ENCODE data around the gene SEC14L5. TPM values are rescaled to one million over a fixed set of nuclear protein-coding genes. Genes with fewer than 3 reads are reported as not detected.
A peak's percentile ranks its signal among the peaks of the same experiment; 100 is the strongest.
"Not testable (repeated sequence)": the region's sequence is repeated elsewhere in the genome, so short reads cannot be mapped to it uniquely, and the experiment has no call there.

Gene SEC14L5
- polyA plus RNA-seq, 4 donors = 0.16 to 0.35 (median 0.27) TPM; not detected in 1

DNA sequence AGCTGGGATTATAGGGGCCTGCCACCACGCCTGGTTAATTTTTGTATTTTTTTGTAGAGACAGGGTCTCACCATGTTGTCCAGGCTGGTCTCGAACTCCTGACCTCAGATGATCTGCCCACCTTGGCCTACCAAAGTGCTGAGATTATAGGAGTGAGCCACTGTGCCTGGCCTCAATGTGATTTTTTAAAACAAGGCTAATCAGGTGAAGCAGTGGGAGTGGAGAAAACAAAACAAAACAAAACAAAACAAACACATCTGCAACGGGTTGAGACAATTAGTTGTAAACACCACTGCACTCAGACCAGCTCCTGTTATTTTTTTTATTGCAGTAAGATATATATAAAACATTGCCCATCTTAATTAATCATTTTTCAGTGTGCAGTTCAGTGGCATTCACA is 6.5 kb upstream of the SEC14L5 start:
- not testable (repeated sequence) for H3K4me3 ChIP-seq (ENCODE audit: low read depth in 1 of 3, low read length in 3 of 3); DNase-seq; H3K27me3 ChIP-seq (ENCODE audit: control insufficient read depth in 3 of 3, insufficient read depth in 3 of 3, low read length in 3 of 3); H3K27ac ChIP-seq (ENCODE audit: low read depth in 1 of 3, low read length in 2 of 3); H3K36me3 ChIP-seq (ENCODE audit: control insufficient read depth in 3 of 3, insufficient read depth in 2 of 3, low read depth in 1 of 3, low read length in 3 of 3); H3K9me3 ChIP-seq (ENCODE audit: control insufficient read depth in 2 of 2, insufficient read depth in 1 of 2, low read depth in 1 of 2, low read length in 1 of 2); FAIRE-seq
- whole genome bisulfite sequencing, 3 donors = 63 to 64% (median 64%) methylated on average over 3 of the region's 3 CpGs
- peaks cover 0 to 15% (median 0%) of the 10 kb centered on the region in 3 donors for H3K4me1 ChIP-seq (ENCODE audit: control insufficient read depth in 3 of 3, insufficient read depth in 2 of 3, low read depth in 1 of 3, low read length in 2 of 3)

DNA sequence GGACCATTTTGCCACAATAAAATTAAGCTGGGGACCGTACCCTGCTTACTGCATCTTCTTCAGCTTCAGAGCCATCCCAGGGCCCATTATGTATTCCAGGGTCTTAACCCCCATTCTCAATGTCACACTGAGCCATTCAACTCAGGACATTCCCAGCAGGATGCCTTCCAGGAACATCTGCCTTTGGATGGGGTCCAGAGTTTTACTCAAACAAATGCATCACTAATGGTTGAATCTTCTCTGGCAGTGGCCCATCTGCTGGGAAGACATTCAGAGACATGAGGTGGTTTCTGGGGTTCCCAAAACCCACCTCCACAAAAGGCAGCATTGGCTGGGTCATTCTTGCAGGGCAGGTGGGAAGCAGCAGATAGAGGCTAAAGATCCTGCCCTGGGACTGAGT is 3.4 kb upstream of the SEC14L5 start:
- Histone ChIP-seq H3K4me3 (ENCODE audit: low read depth in 1 of 3, low read length in 3 of 3) (no peak overlapping the region), H3K27me3 (ENCODE audit: control insufficient read depth in 3 of 3, insufficient read depth in 3 of 3, low read length in 3 of 3) (no peaks in the 10 kb centered on the region), H3K36me3 (ENCODE audit: control insufficient read depth in 3 of 3, insufficient read depth in 2 of 3, low read depth in 1 of 3, low read length in 3 of 3) (no peaks in the 10 kb centered on the region), H3K27ac (ENCODE audit: low read depth in 1 of 3, low read length in 2 of 3) (no peak overlapping the region), H3K4me1 (ENCODE audit: control insufficient read depth in 3 of 3, insufficient read depth in 2 of 3, low read depth in 1 of 3, low read length in 2 of 3) (peaks cover 0 to 12% (median 0%) of the 10 kb centered on the region in 3 donors), H3K9me3 (ENCODE audit: control insufficient read depth in 2 of 2, insufficient read depth in 1 of 2, low read depth in 1 of 2, low read length in 1 of 2) (no peaks in the 10 kb centered on the region)
- DNase-seq = no peak
- 88 to 94% (median 91%) methylated on average over 1 of the region's 1 CpG for WGBS, 3 donors
- no peak for FAIRE-seq

DNA sequence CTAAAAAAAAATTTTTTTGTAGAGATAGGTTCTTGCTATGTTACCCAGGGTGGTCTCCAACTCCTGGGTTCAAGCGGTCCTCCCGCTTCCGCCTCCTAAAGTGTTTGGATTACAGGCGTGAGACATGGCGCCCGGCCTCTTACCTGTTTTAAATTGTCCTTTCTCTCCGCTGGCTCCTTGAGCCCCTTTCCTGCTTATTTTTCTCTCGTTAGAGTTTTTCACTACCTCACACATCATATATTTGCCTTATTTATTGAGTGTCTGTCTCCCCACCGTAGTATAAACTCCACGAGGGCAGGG is 760 bp upstream of the SEC14L5 start:
- 5 to 14% (median 11%) methylated on average over 10 of the region's 10 CpGs for WGBS, 3 donors
- no peak for FAIRE-seq
- no peaks in the 10 kb centered on the region for H3K27me3 ChIP-seq (ENCODE audit: control insufficient read depth in 3 of 3, insufficient read depth in 3 of 3, low read length in 3 of 3)
- no peaks in the 10 kb centered on the region for H3K36me3 ChIP-seq (ENCODE audit: control insufficient read depth in 3 of 3, insufficient read depth in 2 of 3, low read depth in 1 of 3, low read length in 3 of 3)
- peak overlapping the region in 2 of 3 donors; percentile 35 to 36 for H3K4me3 ChIP-seq (ENCODE audit: low read depth in 1 of 3, low read length in 3 of 3)
- H3K27ac ChIP-seq (ENCODE audit: low read depth in 1 of 3, low read length in 2 of 3) = peak overlapping the region; percentile 43 to 77 (median 74)
- DNase-seq = no peak
- no peaks in the 10 kb centered on the region for H3K9me3 ChIP-seq (ENCODE audit: control insufficient read depth in 2 of 2, insufficient read depth in 1 of 2, low read depth in 1 of 2, low read length in 1 of 2)
- peaks cover 0 to 12% (median 0%) of the 10 kb centered on the region in 3 donors for H3K4me1 ChIP-seq (ENCODE audit: control insufficient read depth in 3 of 3, insufficient read depth in 2 of 3, low read depth in 1 of 3, low read length in 2 of 3)

DNA sequence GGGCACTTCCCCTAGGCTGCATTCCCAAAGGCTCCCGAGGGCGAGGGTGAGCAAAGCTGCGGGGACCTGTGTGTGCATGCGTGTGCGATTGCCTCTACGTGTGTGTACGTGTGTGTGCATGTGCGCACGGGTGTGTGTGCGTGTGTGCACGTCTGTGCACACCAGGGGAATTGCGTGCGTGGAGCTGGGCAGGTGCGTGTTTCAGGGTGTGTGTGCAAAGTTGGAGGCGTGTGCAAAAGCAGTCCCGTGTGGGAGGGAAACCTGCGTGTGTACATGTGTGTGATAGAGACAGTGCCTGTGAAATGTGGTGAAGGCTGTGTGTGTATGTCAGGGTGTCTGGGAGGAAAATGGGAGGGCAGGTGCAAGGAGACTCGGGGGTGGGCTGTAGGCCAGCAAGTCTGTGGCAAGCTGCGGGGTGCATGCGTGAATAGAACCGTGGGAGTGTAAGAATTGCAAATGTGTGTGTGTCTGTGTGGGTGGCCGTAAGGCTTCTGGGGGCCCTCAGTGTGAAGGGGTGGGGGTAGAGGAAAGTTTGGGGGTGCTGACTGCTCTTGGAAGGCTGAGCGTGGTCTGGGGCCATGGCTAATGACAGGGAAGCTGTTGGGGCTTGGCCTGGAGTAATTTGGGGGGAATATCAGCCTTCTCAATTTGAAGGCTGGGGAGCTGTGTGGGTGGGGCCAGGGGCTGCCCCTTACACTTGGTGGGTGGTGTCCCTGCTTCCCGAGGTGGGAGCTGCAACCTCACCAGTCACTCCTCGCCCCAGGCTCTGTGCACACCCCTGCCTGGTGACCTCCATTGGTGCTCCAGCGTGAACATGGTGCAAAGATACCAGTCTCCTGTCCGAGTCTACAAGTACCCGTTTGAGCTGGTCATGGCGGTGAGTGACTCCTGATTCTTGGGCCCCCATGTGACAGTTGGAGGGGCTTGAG is 644 bp downstream of the SEC14L5 start:
- Histone ChIP-seq H3K4me3 (ENCODE audit: low read depth in 1 of 3, low read length in 3 of 3) (peak overlapping the region in 2 of 3 donors; percentile 30 to 35), H3K9me3 (ENCODE audit: control insufficient read depth in 2 of 2, insufficient read depth in 1 of 2, low read depth in 1 of 2, low read length in 1 of 2) (no peaks in the 10 kb centered on the region), H3K27ac (ENCODE audit: low read depth in 1 of 3, low read length in 2 of 3) (peak overlapping the region in 1 of 3 donors; percentile 53), H3K27me3 (ENCODE audit: control insufficient read depth in 3 of 3, insufficient read depth in 3 of 3, low read length in 3 of 3) (no peaks in the 10 kb centered on the region), H3K4me1 (ENCODE audit: control insufficient read depth in 3 of 3, insufficient read depth in 2 of 3, low read depth in 1 of 3, low read length in 2 of 3) (peaks cover 0 to 12% (median 0%) of the 10 kb centered on the region in 3 donors), H3K36me3 (ENCODE audit: control insufficient read depth in 3 of 3, insufficient read depth in 2 of 3, low read depth in 1 of 3, low read length in 3 of 3) (no peaks in the 10 kb centered on the region)
- FAIRE-seq (no peak), DNase-seq (no peak)
- WGBS, 3 donors = 34 to 41% (median 36%) methylated on average over 29 of the region's 29 CpGs

DNA sequence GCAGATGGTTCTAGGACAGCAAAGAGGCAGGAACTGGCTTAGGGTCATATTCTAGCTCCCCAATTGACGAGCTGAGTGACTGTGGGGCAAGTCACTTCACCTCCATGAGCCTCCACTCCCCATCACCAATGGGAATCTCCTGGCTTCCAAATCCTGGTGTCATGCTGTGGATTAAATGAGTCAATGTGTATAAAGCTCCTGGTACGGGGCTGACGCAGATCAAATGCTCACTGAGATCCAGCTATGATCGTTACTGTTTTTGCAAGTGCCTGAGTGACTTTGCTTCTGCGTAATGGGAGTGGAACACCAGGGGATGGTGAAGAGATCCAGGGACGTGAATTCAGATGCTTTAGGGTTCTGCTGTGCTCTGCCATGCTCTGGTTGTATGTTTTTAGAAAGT is 2.4 kb downstream of the SEC14L5 start:
- H3K4me1 ChIP-seq (ENCODE audit: control insufficient read depth in 3 of 3, insufficient read depth in 2 of 3, low read depth in 1 of 3, low read length in 2 of 3) = peaks cover 0 to 12% (median 0%) of the 10 kb centered on the region in 3 donors
- no peak for DNase-seq
- no peaks in the 10 kb centered on the region for H3K36me3 ChIP-seq (ENCODE audit: control insufficient read depth in 3 of 3, insufficient read depth in 2 of 3, low read depth in 1 of 3, low read length in 3 of 3)
- no peak overlapping the region for H3K27ac ChIP-seq (ENCODE audit: low read depth in 1 of 3, low read length in 2 of 3)
- H3K27me3 ChIP-seq (ENCODE audit: control insufficient read depth in 3 of 3, insufficient read depth in 3 of 3, low read length in 3 of 3) = no peaks in the 10 kb centered on the region
- H3K4me3 ChIP-seq (ENCODE audit: low read depth in 1 of 3, low read length in 3 of 3) = no peak overlapping the region
- no peak for FAIRE-seq
- WGBS, 3 donors = 71 to 77% (median 74%) methylated on average over 6 of the region's 6 CpGs
- H3K9me3 ChIP-seq (ENCODE audit: control insufficient read depth in 2 of 2, insufficient read depth in 1 of 2, low read depth in 1 of 2, low read length in 1 of 2) = no peaks in the 10 kb centered on the region

DNA sequence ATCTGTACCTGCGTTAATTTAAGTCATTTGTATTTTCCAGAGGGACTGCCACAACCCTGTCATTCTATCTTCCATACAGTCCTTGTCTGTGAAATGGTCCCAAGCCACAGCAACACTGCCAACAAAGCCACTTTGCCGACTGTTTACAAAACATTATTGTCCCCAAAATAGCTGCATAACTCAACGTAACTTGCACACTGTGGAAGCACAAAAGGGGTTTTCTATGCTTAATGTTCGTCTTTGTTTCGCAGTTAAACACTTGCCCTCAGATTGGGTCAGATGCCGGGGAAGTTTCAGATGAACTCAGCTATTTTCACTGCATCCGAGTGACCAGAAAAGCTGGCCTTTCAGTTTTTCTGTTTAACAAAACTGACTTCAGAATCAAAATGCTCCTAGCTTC is 4.6 kb downstream of the SEC14L5 start:
- H3K9me3 ChIP-seq (ENCODE audit: control insufficient read depth in 2 of 2, insufficient read depth in 1 of 2, low read depth in 1 of 2, low read length in 1 of 2) = no peaks in the 10 kb centered on the region
- no peak overlapping the region for H3K4me3 ChIP-seq (ENCODE audit: low read depth in 1 of 3, low read length in 3 of 3)
- WGBS, 3 donors = 47 to 69% (median 61%) methylated on average over 7 of the region's 7 CpGs
- no peak overlapping the region for H3K27ac ChIP-seq (ENCODE audit: low read depth in 1 of 3, low read length in 2 of 3)
- peaks cover 0 to 5% (median 0%) of the 10 kb centered on the region in 3 donors for H3K4me1 ChIP-seq (ENCODE audit: control insufficient read depth in 3 of 3, insufficient read depth in 2 of 3, low read depth in 1 of 3, low read length in 2 of 3)
- H3K36me3 ChIP-seq (ENCODE audit: control insufficient read depth in 3 of 3, insufficient read depth in 2 of 3, low read depth in 1 of 3, low read length in 3 of 3) = no peaks in the 10 kb centered on the region
- H3K27me3 ChIP-seq (ENCODE audit: control insufficient read depth in 3 of 3, insufficient read depth in 3 of 3, low read length in 3 of 3) = no peaks in the 10 kb centered on the region
- FAIRE-seq (no peak), DNase-seq (no peak)

DNA sequence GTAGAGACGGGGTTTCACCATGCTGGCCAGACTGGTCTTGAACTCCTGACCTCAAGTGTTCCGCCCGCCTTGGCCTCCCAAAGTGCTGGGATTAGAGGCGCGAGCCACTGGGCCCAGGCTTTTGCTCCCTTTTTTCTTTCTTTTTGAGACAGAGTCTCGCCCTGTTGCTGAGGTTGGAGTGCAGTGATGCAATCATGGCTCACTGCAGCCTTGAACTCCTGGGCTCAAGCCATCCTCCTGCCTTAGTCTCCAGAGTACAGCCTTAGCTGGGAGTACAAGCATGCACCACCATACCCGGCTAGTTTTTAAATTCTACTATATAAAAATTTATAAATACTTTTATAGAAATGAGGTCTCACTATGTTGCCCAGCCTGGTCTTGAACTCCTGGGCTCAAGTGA is 5.4 kb downstream of the SEC14L5 start:
- H3K36me3 ChIP-seq (ENCODE audit: control insufficient read depth in 3 of 3, insufficient read depth in 2 of 3, low read depth in 1 of 3, low read length in 3 of 3); H3K4me1 ChIP-seq (ENCODE audit: control insufficient read depth in 3 of 3, insufficient read depth in 2 of 3, low read depth in 1 of 3, low read length in 2 of 3); DNase-seq; H3K27ac ChIP-seq (ENCODE audit: low read depth in 1 of 3, low read length in 2 of 3); H3K27me3 ChIP-seq (ENCODE audit: control insufficient read depth in 3 of 3, insufficient read depth in 3 of 3, low read length in 3 of 3); H3K4me3 ChIP-seq (ENCODE audit: low read depth in 1 of 3, low read length in 3 of 3); H3K9me3 ChIP-seq (ENCODE audit: control insufficient read depth in 2 of 2, insufficient read depth in 1 of 2, low read depth in 1 of 2, low read length in 1 of 2); FAIRE-seq: not testable (repeated sequence)
- WGBS, 3 donors = 85 to 87% (median 86%) methylated on average over 7 of the region's 7 CpGs

DNA sequence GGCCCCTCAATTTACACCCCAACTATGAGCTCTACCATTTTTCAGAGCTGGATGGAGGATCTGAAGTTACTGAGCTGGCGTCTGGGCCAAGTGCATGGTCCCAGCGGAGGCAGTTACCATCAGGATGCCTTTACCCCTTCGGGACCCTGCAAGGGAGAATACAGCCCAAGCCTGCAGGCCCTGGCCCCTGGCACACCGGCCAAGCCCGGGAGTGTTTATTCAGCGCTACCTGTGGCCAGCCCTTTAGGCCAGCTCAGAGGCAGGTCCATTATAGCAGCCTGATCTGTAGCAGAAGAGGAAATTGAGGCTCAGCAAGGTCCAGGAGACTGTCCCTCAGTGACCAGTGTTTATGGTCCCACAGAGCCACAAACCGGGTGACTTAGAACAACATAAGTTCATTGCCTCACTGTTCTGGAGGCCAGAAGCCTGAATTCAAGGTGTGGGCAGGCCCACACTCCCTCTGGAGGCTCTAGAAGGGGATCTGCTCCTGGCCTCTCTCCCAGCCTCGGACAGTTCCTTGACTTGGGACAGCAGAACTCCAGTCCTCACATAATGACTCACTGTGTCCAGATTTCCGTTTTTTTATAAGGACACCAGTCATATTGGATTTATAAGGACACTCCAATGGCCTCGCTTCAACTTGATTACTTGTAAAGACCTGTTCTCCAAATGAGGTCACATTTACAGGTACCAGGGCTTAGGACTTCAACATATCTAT is 8.8 kb downstream of the SEC14L5 start:
- DNase-seq (no peak), FAIRE-seq (no peak)
- Histone ChIP-seq H3K27me3 (ENCODE audit: control insufficient read depth in 3 of 3, insufficient read depth in 3 of 3, low read length in 3 of 3) (no peaks in the 10 kb centered on the region), H3K4me3 (ENCODE audit: low read depth in 1 of 3, low read length in 3 of 3) (no peak overlapping the region), H3K9me3 (ENCODE audit: control insufficient read depth in 2 of 2, insufficient read depth in 1 of 2, low read depth in 1 of 2, low read length in 1 of 2) (no peaks in the 10 kb centered on the region), H3K4me1 (ENCODE audit: control insufficient read depth in 3 of 3, insufficient read depth in 2 of 3, low read depth in 1 of 3, low read length in 2 of 3) (no peaks in the 10 kb centered on the region), H3K36me3 (ENCODE audit: control insufficient read depth in 3 of 3, insufficient read depth in 2 of 3, low read depth in 1 of 3, low read length in 3 of 3) (no peaks in the 10 kb centered on the region), H3K27ac (ENCODE audit: low read depth in 1 of 3, low read length in 2 of 3) (no peak overlapping the region)
- 82 to 85% (median 85%) methylated on average over 10 of the region's 10 CpGs for WGBS, 3 donors
